GM12878 (cell line): ENCODE results near the gene ZSCAN10.

ENCODE experiments used
- CBX5 ChIP-seq: sonication (generic); IDR thresholded peaks from 2 replicates; pipeline ENCODE4 v1.6.1; 2016; ENCODE audit warnings: low read depth, moderate library complexity, mild to moderate bottlenecking, inconsistent platforms
- EZH2 ChIP-seq: IDR thresholded peaks from 2 replicates; pipeline ENCODE4 v1.6.1; 2012; ENCODE audit warnings: low read depth, mild to moderate bottlenecking, control low read depth, inconsistent platforms, low read length, borderline replicate concordance; ENCODE audit not compliant: control insufficient read depth
- HDAC6 ChIP-seq: fragments of 200-600 bp; sonication (generic); IDR thresholded peaks from one replicate; pipeline ENCODE4 v1.8.0; 2017; ENCODE audit warnings: antibody characterized with exemption; ENCODE audit not compliant: unreplicated experiment
- IKZF1 ChIP-seq: fragments of 450-650 bp; conservative IDR thresholded peaks from 2 replicates; pipeline ENCODE4 v1.6.1; 2017; ENCODE audit warnings: antibody characterized with exemption, mild to moderate bottlenecking
- NRF1 ChIP-seq: conservative IDR thresholded peaks from 2 replicates; pipeline ENCODE4 v1.6.1; 2011; ENCODE audit warnings: mild to moderate bottlenecking, low read depth, low read length, improper control_type of control experiment
- POLR2A ChIP-seq: IDR thresholded peaks from 2 replicates; pipeline ENCODE4 v1.6.1; 2011; ENCODE audit warnings: low read depth, mild to moderate bottlenecking, low read length
- REST ChIP-seq: IDR thresholded peaks from 2 replicates; pipeline ENCODE4 v1.6.1; 2012; ENCODE audit warnings: mild to moderate bottlenecking, low read depth, low read length
- SMC3 ChIP-seq: IDR thresholded peaks from 2 replicates; pipeline ENCODE4 v1.6.1; 2011; ENCODE audit warnings: low read length, improper control_type of control experiment, borderline replicate concordance
- SRF ChIP-seq, 2 experiments: IDR thresholded peaks; 2 replicates each; pipeline ENCODE4 v1.6.1; 2011; ENCODE audit warnings: low read depth in 2 of 2, low read length in 2 of 2, mild to moderate bottlenecking in 1 of 2, moderate library complexity in 1 of 2
- TCF7 ChIP-seq: IDR thresholded peaks from 2 replicates; pipeline ENCODE4 v1.6.1; 2014; ENCODE audit warnings: antibody characterized with exemption, borderline replicate concordance
- TF ChIP-seq, protein P1 (sequence below), 3 experiments: IDR thresholded peaks in 2 of 3; conservative IDR thresholded peaks in 1 of 3; 2 replicates each; pipeline ENCODE4 v1.5.1; 2011; ENCODE audit warnings: low read depth in 3 of 3, low read length in 3 of 3, mild to moderate bottlenecking in 3 of 3, control low read depth in 2 of 3, moderate library complexity in 2 of 3, inconsistent platforms in 1 of 3, mixed read lengths in 1 of 3; ENCODE audit not compliant: control insufficient read depth in 2 of 3, insufficient read depth in 1 of 3; ENCODE audit errors: extremely low read depth in 1 of 3

DNA sequence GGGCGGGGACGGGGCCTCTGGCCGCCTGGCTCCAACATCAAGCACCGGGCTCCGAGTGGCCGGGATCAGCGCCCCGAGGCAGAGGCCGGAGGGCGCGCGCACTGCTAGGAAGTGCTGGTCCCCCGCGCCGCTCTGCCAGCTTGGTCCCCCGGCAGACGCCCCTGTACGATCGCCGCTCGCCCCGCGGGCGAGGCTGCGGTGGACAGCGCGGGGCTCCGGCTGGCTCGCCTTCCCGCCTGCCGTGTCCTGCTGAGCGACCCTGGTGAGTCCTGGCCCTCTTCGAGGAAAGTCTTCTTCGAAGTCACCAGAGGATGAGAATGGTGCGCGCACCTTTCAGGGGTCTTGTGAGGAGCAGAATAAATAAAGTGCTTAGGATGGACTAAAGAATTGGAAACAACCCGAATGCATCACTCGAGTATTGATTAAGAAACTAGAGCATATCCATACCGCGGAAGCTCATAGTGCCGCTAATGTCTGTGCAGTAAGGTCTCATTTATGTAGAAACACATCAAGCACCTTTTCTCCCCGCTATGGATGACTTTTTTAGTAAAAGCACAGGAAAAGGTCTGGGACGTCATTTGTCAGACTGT, 36.1 kb upstream of the ZSCAN10 start:
- TF ChIP-seq SMC3: no peak
- TF ChIP-seq SRF (IDR thresholded peaks at IDR 0.05; ENCODE audit: low read depth in 2 of 2, low read length in 2 of 2): no peak
- no peak for TF ChIP-seq HDAC6
- no peak for TF ChIP-seq NRF1
- TF ChIP-seq REST: no peak
- TF ChIP-seq CBX5: no peak
- TF ChIP-seq POLR2A: peak; percentile 83
- no peak for TF ChIP-seq EZH2
- TF ChIP-seq TCF7: no peak
- TF ChIP-seq, protein P1, sequence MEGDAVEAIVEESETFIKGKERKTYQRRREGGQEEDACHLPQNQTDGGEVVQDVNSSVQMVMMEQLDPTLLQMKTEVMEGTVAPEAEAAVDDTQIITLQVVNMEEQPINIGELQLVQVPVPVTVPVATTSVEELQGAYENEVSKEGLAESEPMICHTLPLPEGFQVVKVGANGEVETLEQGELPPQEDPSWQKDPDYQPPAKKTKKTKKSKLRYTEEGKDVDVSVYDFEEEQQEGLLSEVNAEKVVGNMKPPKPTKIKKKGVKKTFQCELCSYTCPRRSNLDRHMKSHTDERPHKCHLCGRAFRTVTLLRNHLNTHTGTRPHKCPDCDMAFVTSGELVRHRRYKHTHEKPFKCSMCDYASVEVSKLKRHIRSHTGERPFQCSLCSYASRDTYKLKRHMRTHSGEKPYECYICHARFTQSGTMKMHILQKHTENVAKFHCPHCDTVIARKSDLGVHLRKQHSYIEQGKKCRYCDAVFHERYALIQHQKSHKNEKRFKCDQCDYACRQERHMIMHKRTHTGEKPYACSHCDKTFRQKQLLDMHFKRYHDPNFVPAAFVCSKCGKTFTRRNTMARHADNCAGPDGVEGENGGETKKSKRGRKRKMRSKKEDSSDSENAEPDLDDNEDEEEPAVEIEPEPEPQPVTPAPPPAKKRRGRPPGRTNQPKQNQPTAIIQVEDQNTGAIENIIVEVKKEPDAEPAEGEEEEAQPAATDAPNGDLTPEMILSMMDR (IDR thresholded peaks at IDR 0.05 in 2 of 3, conservative IDR thresholded peaks at IDR 0.05 in 1 of 3; ENCODE audit: control insufficient read depth in 2 of 3, extremely low read depth in 1 of 3, insufficient read depth in 1 of 3, low read depth in 3 of 3, low read length in 3 of 3): no peak
- TF ChIP-seq IKZF1: peak; percentile 39; the same call in 1 of the 2 replicates
